PC-3 (cell line): Measurements from ENCODE around the gene TRIOBP.

ENCODE experiments used
- EZH2phosphoT487 ChIP-seq: fragments of 300-600 bp; sonication (generic); IDR thresholded peaks from 2 replicates; pipeline ENCODE4 v1.6.1; 2018; ENCODE audit warnings: mild to moderate bottlenecking, antibody characterized with exemption, low read length, borderline replicate concordance
- TF ChIP-seq, protein P1 (sequence below): fragments of 300-600 bp; sonication (generic); conservative IDR thresholded peaks from 2 replicates; pipeline ENCODE4 v1.5.1; 2017; ENCODE audit warnings: antibody characterized with exemption, low read depth, mild to moderate bottlenecking, low read length

DNA sequence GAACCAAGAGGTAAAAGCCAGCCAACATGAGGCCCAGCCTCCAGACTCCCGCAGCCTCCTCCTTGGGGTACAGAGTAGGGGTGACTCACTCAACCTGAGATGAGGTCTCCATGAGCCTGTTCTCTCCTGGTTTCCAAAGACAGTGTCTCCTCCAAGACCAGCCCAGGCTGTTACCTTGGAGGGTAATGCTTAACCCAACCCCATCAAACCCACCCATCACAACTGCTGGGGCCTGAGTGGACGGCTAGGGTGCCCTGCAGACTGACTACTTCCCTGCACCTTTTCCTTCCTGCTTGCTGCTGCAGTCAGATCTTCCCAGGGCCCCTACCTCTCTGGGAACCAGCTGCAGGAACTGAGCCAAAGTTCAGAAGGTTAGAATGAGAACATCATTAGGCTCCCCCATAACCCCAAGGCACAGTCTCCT lies 15.8 kb upstream of the TRIOBP start:
- TF ChIP-seq, protein P1, sequence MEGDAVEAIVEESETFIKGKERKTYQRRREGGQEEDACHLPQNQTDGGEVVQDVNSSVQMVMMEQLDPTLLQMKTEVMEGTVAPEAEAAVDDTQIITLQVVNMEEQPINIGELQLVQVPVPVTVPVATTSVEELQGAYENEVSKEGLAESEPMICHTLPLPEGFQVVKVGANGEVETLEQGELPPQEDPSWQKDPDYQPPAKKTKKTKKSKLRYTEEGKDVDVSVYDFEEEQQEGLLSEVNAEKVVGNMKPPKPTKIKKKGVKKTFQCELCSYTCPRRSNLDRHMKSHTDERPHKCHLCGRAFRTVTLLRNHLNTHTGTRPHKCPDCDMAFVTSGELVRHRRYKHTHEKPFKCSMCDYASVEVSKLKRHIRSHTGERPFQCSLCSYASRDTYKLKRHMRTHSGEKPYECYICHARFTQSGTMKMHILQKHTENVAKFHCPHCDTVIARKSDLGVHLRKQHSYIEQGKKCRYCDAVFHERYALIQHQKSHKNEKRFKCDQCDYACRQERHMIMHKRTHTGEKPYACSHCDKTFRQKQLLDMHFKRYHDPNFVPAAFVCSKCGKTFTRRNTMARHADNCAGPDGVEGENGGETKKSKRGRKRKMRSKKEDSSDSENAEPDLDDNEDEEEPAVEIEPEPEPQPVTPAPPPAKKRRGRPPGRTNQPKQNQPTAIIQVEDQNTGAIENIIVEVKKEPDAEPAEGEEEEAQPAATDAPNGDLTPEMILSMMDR: no peak
- TF ChIP-seq EZH2phosphoT487: no peak
